DOHH2 (cell line): ENCODE results near the gene LTA4H.

Experiments used
- CTCF ChIP-seq: fragments of 200-600 bp; sonication (generic); IDR thresholded peaks from one replicate; pipeline ENCODE4 v1.5.1; 2014; ENCODE audit warnings: antibody characterized with exemption, mild to moderate bottlenecking, low read depth, low read length; ENCODE audit not compliant: poor library complexity, severe bottlenecking
- EZH2phosphoT487 ChIP-seq: fragments of 200-600 bp; sonication (generic); IDR thresholded peaks from 2 replicates; pipeline ENCODE4 v1.6.1; 2017; ENCODE audit warnings: borderline replicate concordance, mild to moderate bottlenecking, antibody characterized with exemption, low read length, moderate library complexity, mixed read lengths

- TF ChIP-seq CTCF (no peak), EZH2phosphoT487 (no peak)
Measured at GRCh38 chr12:96044943-96045290, 9.5 kb upstream of the LTA4H start.
